Right renal cortex interstitium (tissue), 3 donors: ENCODE data around the gene MS4A1. TPM values are rescaled to one million over a fixed set of nuclear protein-coding genes. Genes with fewer than 3 reads are reported as not detected.
"Not testable (repeated sequence)": the region's sequence is repeated elsewhere in the genome, so short reads cannot be mapped to it uniquely, and the experiment has no call there.

Experiments
- DNase-seq, 3 donors: peaks; one replicate each; pipeline ENCODE4 v3.0.0-alpha.2; 2013; ENCODE audit warnings: low read depth in 3 of 3, low spot score in 2 of 3
- polyA plus RNA-seq, 3 donors: library from polyadenylated mRNA; unstranded; fragments of 120-200 nt; gene quantifications; one replicate each; pipeline ENCODE4 v1.2.1, GENCODE V29; 2013; ENCODE audit not compliant: insufficient read length in 3 of 3

MS4A1 gene
- polyA plus RNA-seq, 3 donors = 0.32 to 1.3 (median 0.35) TPM

DNA sequence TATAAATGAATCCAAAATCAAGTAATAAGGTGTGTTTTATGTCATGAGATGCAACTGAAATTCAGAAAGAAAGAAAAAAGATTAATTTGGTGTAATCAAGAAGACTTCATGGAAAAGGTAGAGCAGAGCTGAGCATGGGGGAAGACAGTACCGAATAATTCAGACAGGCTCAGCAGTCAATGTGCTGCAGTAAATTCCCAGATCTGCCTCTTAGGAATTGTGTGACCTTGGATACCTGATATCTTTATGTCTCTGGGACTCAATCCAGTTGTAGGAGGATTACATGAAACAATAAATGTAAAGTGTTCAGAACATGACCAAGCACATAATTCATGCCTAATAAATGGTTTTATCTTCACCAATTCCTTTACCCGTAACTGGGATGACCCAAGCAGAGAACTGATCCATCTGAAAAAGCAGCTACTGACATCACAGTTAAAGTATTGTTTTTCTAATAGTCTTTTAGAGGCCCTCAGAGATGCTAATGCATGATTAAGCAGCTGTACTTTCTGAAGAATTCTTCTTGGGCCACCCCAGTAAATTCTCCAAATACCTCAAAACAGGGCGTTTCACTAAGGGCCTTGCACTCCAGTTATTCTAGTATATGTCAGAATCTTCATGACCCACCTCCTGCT lies 44.7 kb downstream of the MS4A1 start:
- no peak for DNase-seq

DNA sequence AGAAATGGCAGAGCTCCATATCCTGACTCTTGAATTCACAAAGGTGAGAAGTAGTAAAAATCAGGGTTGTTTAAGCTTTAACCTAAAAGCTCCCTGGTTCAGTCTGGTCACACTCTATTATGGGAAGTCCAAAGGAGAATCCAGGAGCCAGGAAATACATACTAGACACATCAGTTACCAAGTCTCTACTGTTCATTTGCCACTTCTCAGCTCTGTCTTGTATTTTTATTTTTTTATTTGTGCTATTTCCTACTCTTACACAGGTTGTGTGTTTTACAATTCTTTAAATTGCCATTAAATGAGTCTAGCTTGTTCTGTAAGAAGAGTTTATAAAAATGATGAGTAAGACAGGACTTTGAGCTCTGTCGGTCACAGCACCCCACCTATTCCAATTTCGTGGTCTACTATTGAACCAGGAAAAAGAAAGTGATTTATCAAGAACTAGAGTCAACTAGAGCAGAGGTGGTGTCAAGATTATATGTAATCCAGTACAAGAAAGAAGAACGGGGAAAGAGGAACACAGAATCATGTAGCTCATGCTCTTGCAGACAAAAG lies 46.7 kb downstream of the MS4A1 start:
- DNase-seq = no peak

GRCh38 chr11:60504219-60504905 lies 48.7 kb downstream of the MS4A1 start:
- DNase-seq = no peak

GRCh38 chr11:60509609-60510008 lies 54.0 kb downstream of the MS4A1 start:
- not testable (repeated sequence) for DNase-seq

DNA sequence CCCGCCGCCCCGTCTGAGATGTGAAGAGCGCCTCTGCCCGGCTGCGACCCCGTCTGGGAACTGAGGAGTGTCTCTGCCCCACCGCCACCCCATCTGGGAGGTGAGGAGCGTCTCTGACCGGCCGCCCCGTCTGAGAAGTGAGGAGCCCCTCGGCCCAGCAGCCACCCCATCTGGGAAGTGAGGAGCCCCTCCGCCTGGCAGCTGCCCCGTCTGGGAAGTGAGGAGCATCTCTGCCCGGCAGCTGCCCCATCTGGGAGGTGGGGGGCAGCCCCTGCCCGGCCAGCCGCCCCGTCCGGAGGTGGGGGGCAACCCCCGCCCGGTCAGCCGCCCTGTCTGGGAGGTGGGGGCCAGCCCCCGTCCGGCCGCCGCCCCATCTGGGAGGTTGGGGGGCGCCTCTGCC lies 54.6 kb downstream of the MS4A1 start:
- DNase-seq = not testable (repeated sequence)

GRCh38 chr11:60511393-60511792 lies 55.7 kb downstream of the MS4A1 start:
- no peak for DNase-seq

DNA sequence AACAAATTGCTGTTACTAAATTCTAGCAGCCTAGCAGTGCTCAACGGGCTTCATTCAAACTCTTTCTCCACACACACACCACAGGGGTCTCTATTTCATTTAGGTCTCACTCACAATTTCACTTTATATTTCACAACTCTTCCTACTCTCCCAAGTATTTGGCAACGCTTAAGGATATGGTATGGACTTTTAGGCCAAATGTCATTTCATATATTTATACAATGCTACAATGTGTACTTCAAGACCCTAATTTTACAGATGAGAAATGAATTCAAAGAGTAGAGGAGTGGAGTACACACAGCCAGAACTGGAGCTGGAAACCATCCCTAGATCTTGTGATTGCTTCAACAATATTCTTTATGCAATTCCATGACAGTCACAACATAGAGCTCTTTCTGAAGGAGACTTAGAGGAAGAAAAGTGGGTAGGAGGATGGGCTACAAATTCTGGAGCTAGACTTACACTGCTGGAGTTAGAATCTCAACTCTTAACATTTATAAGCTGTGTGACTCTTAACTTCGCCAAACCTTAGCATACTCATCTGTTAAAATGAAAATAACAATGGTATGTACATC lies 57.1 kb downstream of the MS4A1 start:
- no peak for DNase-seq

DNA sequence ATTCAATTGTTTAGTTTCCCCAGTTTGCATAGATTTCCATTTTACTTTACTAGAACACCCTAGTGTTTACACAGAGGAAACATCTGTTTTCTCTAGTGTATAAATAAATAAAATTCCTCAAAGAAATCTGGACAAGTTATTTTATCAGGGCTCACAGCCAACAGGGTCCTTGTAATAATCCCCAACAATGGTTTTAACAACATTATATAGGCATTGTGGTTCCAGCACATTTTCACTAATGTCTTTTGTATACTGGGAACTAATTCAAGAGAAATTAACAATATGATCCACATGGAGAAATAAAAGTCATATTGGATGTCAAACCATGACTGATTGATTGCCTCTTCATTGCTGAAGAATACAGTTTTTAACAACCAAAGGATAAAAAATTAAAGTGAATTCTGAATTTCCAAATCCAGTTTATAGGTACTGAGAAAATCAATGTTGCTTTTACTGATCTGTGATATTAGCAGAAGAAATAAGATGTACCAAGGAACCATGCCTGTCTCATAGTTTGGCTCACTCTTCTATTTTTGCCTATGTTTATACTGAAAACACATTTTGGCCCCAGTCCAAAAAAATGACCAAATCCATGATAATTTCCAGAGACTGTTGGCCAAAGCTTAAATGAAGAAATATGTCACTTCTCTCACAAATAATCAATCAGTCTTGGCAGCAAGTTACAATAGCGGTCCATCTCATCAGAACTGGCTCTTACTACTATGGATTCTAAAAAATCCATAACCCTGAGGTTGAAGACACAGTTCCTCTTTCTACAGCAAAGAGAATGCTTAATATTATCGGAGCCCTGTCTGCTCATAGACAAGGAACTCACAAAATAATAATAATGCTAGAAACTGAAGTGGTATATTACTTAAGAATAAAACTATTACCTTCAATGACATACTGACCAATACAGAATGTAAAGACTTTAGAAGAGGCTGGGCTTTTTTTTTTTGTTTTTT lies 58.1 kb downstream of the MS4A1 start:
- no peak for DNase-seq

GRCh38 chr11:60515144-60515855 lies 59.7 kb downstream of the MS4A1 start, which contains the start of gene MS4A13:
Gene MS4A13, plus strand, starts transcription at chr11:60515392. Its CDS starts 2,692 bp downstream, at chr11:60518084.
- no peak for DNase-seq

Other genes starting within 250 kb of the MS4A1 start
- gene MS4A4E, start 212.7 kb upstream of the MS4A1 start, polyA plus RNA-seq = under 1 TPM; 0.45 to 0.68 (median 0.65) TPM
- 1 to 10 TPM; 4.7 to 7.4 (median 6.6) TPM for gene MS4A4A, start 175.2 kb upstream of the MS4A1 start, polyA plus RNA-seq
- gene MS4A6E, start 128.6 kb upstream of the MS4A1 start, polyA plus RNA-seq = not detected
- 1 to 10 TPM; 2.4 to 4.7 (median 4.2) TPM for gene MS4A7, start 77.3 kb upstream of the MS4A1 start, polyA plus RNA-seq
- gene MS4A14, start 59.4 kb upstream of the MS4A1 start, polyA plus RNA-seq = under 1 TPM; 0.20 to 0.36 (median 0.24) TPM
- gene MS4A5, start 26.3 kb upstream of the MS4A1 start, polyA plus RNA-seq = not detected
- gene MS4A12, start 36.9 kb downstream of the MS4A1 start, polyA plus RNA-seq = not detected
- gene MS4A13, start 59.5 kb downstream of the MS4A1 start, polyA plus RNA-seq = not detected
- not detected for gene MS4A8, start 243.8 kb downstream of the MS4A1 start, polyA plus RNA-seq